NCI-H1436 (cell line): ENCODE data around the gene CHFR.
"Not testable (repeated sequence)": the region's sequence is repeated elsewhere in the genome, so short reads cannot be mapped to it uniquely, and the experiment has no call there.

ENCODE experiments used
- DNase-seq: peaks from one replicate; lab custom pipeline; 2025; lab: John Stamatoyannopoulos, UW

CHFR gene

DNA sequence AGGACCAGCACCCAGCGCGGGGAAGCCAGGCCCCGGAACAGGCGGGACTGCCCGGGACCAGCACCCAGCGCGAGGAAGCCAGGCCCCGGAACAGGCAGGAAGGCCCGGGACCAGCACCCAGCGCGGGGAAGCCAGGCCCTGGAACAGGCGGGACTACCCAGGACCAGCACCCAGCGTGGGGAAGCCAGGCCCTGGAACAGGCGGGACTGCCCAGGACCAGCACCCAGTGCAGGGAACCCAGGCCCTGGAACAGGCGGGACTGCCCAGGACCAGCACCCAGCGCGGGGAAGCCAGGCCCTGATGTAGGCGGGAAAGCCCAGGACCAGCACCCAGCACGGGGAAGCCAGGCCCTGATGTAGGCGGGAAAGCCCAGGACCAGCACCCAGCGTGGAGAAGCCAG lies 12.8 kb downstream of the CHFR start:
- not testable (repeated sequence) for DNase-seq

DNA sequence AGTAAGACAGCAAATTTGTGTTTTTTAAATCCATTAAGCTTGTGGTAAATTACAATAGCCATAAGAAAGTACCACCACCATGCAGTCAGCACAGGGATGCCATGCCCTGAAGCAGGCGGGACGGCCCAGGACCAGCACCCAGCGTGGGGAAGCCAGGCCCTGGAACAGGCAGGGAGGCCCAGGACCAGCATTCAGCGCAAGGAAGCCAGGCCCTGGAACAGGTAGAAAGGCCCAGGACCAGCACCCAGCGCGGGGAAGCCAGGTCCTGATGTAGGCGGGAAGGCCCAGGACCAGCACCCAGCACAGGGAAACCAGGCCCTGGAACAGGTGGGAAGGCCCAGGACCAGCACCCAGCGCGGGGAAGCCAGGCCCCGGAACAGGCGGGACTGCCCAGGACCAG lies 13.2 kb downstream of the CHFR start:
- no peak for DNase-seq

DNA sequence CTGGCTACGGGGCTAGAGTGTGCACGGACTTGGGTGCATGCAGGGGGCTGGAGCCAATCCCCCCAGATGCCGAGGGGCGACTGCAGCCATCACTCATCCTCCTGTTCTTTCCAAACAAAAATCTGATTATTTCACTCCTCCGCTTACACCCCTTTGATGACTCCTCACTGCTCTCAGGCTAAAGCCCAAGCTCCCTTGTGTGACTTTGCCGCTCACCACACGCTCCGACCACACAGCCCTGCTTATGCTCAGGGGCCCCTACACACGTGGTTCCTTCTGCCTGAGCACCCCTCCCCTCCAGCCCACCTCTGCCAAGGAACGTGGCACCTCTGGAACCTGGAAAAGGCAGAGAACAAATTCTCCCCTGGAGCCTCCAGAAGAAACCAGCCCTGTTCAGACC lies 13.7 kb downstream of the CHFR start:
- DNase-seq = no peak

DNA sequence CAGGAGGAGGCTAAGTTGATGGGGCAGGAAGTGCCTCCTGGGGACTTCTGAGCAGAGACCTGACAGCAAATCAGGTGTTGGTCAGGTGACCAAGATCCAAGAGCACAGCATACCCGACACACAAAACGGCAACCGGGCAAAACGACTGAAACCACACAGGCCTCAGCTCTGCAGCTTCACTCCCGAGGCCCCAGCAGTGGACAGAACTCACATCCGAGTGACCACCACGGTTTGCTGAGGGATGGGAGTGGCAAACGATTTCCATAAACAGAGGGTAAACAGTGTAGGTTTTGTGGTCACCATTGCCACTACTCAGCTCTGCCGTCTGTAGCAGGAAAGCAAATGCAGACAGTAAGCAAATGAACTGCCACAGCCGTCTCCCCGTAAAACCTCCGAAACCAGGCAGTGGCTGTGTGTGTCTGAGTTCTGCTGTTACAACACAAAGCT lies 14.4 kb downstream of the CHFR start:
- no peak for DNase-seq

DNA sequence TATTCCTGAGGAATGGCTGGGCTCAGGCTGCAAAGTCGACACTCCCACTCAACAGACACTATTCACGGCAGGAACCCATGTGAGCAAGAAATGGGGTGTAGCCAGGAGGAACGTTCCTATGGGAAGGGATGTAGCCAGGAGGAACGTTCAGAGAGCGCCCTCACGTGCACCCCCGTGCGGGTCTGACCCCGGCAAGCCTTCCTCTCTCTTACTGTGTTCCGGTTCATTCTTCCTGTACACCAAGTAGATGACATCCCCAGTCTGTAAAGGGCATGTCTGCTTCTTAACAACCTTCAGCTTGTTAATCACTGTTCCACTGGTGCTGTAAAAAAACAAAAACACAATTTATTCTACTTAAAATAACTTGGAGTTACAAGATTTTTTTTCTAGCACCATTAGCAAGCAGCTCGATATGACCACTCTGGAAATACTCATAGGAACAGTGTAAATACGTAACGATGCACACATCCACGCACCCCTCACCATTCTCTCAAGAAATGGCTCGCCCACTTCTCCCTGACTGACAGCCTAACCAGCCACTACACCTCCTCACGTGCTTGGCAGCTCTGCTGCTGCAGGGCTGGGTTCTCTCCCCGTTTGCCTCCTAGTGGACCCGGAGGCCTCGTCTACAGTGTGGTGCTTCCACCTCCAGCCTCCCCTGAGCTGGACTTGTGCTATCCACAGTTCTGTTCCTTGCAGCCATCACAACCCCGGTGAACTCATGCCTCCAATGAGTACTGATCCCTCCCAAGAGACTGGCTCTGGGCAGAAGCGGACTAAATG lies 15.1 kb downstream of the CHFR start:
- no peak for DNase-seq

DNA sequence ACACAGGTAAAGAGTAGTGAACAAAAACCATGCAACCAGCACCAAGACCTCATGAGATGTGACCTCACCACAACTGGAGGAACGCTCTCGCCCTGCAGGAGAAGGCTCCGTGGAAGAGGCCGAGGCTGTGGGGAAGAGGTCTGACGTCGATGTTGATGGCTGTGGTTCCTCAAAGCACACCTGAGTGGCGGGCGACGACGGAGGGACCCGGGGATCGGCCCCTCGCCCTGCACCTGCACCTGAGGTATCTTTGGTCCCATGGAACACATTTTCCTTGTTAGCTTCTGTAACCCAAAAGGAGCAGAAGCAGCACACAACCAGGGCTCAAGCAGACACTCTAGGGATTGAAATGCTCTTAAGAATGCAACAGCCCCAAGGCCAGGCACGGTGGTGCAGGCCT lies 17.9 kb downstream of the CHFR start:
- no peak for DNase-seq

DNA sequence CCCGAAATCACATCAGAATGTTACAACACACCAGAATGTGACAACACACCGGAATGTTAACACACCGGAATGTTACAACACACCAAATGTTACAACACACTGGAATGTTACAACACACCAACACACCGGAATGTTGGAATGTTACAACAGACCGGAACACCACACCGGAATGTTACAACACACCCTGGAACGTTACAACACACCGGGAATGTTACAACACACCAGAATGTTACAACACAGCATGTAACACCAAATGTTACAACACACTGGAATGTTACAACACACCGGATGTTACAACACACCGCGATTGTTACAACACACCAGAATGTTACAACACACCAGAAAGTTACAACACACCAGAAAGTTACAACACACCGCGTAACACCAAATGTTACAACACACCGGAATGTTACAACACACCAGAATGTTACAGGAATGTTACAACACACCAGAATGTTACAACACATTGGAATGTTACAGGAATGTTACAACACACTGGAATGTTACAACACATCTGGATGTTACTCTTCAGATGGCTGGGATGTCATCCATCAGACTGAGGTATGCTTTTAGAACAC lies 21.1 kb downstream of the CHFR start:
- no peak for DNase-seq

DNA sequence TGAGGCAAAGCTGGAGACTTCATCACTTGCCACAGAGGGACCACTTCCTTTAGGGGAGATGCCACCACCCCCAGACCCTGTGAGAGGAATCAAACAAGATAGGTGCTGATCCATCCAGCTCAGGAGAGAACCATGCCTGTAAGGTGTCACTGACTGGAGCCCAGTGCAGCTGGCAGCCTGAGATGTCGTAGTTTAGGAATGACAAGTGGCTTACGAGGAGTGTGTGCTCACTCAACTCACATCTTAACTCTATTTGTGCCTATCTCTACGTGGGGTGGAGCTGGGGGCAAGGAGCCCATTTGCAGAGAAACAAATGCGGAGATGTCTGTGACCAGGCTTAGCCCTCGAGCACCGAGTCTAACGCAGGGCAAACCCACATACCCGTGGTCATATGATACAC lies 25.8 kb downstream of the CHFR start:
- DNase-seq = no peak

DNA sequence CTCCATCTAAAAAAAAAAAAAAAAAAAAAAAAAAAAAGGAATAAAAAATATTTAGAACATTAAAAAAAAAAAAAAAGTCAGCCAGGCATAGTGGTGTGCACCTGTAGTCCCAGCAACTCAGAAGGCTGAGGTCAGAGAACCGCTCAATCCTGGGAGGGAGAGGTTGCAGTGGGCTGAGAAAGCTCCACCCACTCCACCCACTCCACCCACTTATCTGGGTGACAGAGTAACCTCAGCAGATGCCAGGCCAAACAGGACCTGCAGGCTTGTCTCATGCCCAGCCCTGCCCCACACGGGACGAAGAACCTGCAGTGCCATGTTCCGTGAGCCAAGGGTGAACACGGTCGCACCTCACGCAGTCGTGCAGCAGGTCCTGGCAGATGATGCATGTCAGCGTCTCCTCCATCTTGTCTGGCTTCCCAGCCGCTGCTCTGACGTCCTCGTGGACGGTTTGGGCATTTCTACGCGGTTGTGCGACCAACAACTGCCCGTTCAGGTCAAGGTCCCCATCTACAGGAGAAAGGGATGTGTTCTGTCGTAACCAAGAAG lies 28.6 kb downstream of the CHFR start:
- DNase-seq = no peak

DNA sequence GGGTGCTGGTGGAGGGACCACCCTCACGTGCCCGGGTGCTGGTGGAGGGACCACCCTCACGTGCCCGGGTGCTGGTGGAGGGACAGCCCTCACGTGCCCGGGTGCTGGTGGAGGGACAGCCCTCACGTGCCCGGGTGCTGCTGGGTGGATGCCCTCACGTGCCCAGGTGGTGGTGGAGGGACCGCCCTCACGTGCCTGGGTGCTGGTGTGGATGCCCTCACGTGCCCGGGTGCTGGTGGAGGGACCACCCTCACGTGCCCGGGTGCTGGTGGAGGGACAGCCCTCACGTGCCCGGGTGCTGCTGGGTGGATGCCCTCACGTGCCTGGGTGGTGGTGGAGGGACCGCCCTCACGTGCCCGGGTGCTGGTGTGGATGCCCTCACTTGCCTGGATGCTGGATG lies 30.4 kb downstream of the CHFR start:
- not testable (repeated sequence) for DNase-seq

DNA sequence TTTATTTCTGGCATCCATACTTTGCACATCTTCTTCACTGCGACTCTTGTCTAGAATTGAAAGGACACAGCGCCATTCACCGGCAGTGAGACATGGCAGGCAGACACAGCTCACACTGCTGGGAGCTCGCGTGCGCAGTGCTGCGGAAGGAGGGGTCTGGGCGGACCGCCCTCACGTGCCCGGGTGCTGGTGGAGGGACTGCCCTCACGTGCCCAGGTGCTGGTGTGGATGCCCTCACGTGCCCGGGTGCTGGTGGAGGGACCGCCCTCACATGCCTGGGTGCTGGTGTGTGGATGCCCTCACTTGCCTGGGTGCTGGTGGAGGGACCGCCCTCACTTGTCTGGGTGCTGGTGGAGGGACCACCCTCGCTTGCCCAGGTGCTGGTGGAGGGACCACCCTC lies 30.8 kb downstream of the CHFR start:
- DNase-seq = no peak

DNA sequence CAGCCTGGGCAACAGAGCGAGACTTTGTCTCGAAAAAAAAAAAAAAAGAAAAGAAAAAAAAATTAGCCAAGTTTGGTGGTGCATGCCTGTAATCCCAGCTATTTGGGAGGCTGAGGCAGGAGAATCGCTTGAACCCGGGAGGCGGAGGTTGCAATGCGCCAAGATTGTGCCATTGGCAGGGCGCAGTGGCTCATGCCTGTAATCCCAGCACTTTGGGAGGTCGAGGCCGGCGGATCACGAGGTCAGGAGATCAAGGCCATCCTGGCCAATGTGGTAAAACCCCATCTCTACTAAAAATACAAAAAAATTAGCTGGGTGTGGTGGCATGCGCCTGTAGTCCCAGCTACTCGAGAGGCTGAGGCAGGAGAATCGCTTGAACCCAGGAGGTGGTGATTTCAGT lies 32.2 kb downstream of the CHFR start:
- DNase-seq = not testable (repeated sequence)

DNA sequence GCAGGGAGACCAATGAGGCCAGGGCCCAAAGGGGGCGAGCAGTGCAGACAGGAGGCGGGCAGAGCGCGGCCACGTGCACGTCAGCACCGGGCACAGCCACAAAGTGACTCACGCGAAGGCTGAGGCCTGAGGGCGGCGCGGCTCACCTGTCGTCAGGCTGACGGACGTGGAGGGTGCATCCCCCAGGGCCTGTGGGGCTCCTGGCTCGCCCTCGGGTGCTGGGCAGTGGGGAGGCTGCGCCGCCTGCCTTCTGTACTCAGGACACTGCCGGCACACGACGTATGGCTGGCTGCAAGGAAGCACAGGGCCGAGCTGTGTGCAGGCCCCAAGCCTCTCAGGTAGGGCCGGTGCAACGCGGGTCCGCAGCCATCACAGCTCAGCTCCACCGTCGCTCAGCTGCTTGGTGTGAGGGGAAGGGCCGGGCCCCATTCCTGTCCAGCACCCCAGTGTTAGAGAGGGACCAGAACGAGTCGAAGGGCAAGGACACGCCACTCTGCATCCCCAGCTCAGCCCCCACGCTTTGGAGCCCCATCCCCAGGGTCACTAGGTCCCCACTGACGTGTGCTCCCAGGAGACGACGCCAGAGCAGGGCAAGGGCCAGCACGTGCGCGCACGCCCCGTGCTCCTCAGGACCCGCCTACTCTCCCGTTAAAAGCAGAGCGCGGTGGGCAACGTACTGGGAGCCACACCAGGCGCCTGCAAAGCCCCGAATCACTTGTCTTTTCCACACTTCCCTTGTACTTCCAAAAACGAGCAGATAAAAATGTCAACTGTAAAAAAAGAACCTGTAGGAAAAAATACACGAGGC lies 33.9 kb downstream of the CHFR start:
- no peak for DNase-seq

DNA sequence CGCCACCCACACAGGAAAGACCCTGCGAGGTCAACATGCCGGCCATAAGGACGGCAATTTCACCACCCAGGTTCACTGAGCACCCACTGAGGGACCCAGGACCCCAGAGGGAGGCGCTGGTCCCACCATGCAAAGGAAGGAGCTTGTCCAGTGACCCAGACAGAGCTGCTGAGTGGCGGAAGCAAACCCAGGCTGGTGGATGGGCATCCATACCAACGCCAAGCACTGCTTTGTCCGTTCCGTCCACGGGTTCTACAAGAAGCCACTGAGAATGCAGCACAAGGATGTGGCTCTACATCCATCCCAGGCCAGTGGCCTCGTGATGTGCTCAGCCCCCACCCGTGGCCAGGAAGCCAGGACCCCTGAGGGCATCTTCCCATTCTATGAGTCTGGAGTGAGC lies 34.9 kb downstream of the CHFR start:
- DNase-seq = no peak

DNA sequence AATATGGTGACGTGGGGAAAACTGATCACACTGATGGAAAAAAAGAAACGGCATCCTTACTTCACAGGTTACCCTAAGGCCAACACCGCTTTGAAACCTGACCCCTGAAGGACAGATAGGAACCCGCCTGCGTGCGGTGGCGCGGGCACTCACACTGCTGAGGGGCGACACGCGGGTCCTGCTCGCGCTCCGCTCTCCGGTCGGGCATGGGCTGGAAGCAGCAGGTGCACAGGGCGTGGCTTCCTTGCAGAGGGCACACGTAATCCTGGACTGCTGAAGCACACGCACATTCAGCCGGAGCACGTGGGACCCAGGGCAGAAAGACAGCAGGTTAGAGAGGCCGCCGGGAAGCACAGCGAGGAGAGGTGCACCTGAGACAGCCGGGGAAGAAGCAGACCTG lies 35.9 kb downstream of the CHFR start:
- DNase-seq = no peak

DNA sequence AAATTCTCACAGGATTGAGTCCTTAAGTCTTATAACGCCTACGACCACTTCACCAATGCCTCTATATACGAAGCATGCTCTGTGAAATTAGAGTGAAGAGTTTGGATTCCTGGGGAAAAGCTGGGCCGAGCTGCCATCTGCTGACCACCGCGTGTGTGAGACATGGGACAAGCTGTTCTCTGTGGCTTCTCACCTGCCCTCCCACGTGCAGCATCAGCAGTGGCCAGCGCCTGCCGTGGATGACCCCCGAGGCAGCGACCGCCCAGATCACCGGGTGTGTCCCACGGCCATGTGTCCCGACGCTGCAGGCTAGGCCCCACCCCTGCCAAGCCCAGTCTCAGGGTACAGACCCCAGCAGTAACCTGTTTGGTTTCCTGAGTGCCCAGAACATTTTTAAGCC lies 37.1 kb downstream of the CHFR start:
- no peak for DNase-seq

DNA sequence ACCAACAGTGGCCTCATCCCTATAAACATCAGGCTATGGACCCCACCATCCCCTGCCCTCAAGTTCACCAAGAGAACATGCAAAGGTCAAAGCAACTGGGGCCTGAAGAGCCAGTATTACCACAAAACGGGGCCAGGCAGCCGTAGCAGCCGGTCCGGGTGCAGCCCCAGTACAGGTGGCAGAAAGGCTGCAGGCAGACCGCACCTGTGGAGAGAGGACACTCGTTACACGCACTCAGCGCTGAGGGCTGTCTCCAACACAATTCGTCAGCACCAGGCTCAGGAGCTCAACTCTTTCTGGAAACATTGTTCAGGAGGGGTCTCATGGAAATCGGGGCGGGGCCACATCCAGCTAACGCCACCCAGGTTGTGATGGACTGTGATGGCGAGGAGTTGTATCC lies 38.9 kb downstream of the CHFR start:
- no peak for DNase-seq

DNA sequence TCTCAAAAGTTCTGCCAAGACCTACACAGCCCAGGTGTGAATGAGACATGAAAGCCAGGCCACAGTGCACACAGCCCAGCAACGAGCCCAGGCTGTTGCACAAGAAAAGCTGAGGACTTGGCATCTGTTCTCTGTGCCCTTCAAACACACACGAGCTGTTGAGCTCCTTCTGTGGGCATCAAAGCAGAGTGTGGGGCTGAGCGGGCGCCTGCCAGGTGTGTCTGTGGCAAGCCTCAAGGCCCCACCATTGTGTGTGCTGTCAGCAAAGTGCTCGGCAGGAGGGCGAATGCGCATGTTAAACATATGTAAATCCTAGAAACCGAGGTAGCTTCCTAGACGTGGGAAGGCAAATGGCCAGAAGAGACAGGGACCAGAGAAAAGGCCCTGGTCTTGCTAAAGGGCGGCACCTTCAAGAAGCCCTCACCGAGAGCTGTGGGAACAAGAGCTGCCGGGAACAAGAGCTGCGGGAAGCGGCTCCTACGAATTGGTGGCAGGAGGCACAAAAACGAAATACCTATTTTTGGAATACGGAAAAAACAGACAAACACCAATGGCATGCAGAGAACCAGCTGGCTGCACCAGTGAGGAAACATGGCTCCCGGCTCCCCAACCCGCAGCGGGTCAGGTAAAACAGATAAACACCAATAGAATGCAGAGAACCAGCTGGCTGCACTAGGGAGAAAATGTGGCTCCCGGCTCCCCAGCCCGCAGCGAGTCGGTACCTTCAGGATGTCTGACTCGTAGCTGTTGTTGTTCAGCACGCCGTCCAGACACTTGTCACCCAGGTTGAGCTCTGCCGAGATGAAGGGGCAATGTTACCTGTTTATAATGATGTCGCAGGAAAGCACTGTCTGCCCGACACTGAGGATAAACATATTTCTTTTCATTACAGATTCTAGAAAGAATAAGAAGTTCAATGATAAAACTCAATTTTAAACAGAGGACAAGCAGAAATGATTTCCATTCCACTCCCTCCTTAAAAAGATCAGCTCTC lies 39.7 kb downstream of the CHFR start:
- no peak for DNase-seq

DNA sequence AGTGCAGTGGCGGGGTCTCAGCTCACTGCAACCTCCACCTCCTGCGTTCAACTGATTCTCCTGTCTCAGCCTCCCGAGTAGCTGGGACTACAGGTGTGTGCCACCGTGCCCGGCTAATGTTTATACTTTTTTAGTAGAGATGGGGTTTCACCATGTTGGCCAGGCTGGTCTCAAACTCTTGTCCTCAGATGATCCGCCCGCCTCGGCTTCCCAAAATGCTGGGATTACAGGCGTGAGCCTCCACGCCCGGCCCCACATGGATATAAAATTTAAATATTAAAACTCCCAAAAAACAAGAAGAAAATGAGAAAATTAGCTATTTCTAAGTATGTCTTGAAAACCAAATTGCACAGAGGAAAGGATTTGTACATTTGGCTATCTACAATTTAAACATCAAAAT lies 42.7 kb downstream of the CHFR start:
- DNase-seq = not testable (repeated sequence)

DNA sequence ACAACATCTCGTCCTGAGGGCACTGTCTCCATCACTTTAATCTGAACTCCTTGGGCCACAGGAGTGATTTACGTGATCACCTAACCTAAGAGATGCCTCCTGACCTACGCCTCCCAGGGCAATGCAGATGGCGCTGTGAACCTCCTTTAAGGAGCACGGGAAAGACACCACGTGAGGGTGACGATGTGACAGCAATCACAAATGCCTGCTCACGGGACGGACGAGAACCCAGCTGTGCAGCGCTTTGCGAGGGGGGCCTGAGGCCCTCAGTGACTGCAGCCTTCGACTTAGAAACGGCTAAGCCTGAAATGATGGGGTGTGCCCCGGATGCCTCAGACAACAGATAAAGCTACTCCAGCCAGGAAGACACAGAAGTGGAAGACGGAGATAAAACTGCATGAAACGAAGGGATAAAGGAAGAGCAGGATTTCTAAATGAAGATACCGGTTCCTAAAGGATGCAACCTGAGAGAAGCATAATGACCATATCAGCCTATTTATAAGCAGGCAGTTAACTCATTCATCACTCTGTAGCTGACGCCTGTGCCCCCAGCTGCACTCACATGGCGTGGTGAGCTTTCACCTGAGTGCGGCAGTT lies 44.9 kb downstream of the CHFR start:
- no peak for DNase-seq

DNA sequence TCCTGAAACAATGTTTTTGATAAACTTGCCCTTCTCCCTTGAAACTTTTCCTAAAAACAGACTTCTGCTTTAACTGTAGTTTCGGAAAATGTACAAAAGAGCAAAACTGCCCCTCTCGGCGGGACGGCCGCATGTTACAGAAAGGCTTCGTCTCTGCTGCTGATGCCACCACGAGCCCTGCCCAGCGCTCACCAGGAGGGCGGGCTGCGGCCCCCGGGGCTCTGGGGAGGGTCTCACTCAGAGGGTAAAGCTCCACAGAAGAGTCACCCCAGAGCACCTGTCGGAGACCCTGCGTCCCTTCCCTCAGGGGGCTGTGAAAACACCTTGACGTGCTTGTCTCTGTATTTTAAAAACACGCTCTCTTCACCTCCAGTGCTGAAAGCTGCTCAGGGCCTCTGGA lies 46.3 kb downstream of the CHFR start:
- no peak for DNase-seq
